K562 (cell line): ENCODE measurements around the gene UHRF1. TPM values are rescaled to one million over a fixed set of nuclear protein-coding genes. Genes with fewer than 3 reads are reported as not detected.
A peak's percentile ranks its signal among the peaks of the same experiment; 100 is the strongest.

Source experiments
- ATAC-seq: fragments of 200-7000 bp; cut with Tn5 transposase; 3 replicates; pipeline ENCODE4 v1.9.1; 2020; ENCODE audit warnings: moderate library complexity
- BruUV-seq: library from RNA; stranded (reverse); fragments of 400-500 nt; replicated peaks from 2 replicates; lab custom pipeline; 2021; lab: Mats Ljungman, UMichigan
- CTCF ChIA-PET: fragments of 300-600 bp; formaldehyde crosslinking; extraction: SDS; loops from one replicate; lab custom pipeline; 2021; ENCODE audit warnings: low intra/inter-chr PET ratio; lab: Yijun Ruan, JAX
- POLR2A ChIA-PET: fragments of 300-600, 350-650 bp; sonication (Branson Sonifier 250); formaldehyde crosslinking; extraction: SDS; loops from one replicate; lab custom pipeline; 2021; ENCODE audit warnings: antibody characterized with exemption, inconsistent platforms; lab: Yijun Ruan, JAX
- DNase-seq, 4 experiments: peaks; one replicate each; pipeline versions ENCODE4 v3.0.0 to v3.0.0-alpha.2; 2011 to 2018; ENCODE audit warnings: low spot score in 3 of 4, mixed read lengths in 3 of 4; ENCODE audit errors: extremely low read depth in 1 of 4
- FAIRE-seq: peaks from 2 replicates; lab custom pipeline; 2011; peaks lifted over from hg19 to GRCh38; lab: Jason Lieb, UNC
- H2AFZ ChIP-seq: 2 replicates; pipeline ENCODE4 v1.6.0; 2011; ENCODE audit warnings: low read depth, low read length, control low read depth, inconsistent platforms
- H3K27ac ChIP-seq: fragments of 200-600 bp; 3 replicates; pipeline ENCODE4 v1.8.0; 2011; ENCODE audit warnings: low read depth, mild to moderate bottlenecking, control low read depth, inconsistent platforms, low read length, moderate library complexity, mixed read lengths; ENCODE audit errors: extremely low read depth
- H3K27me3 ChIP-seq, 2 experiments: fragments of 300-600 bp in 1 of 2; 2 replicates in 1 of 2; 3 replicates in 1 of 2; pipeline versions ENCODE4 v1.6.0 to v1.8.0; 2011; ENCODE audit warnings: inconsistent platforms in 2 of 2, low read length in 2 of 2, mild to moderate bottlenecking in 1 of 2, mixed read lengths in 1 of 2, moderate library complexity in 1 of 2; ENCODE audit not compliant: control insufficient read depth in 2 of 2, insufficient read depth in 2 of 2
- H3K36me3 ChIP-seq: fragments of 300-600 bp; 3 replicates; pipeline ENCODE4 v1.8.0; 2011; ENCODE audit warnings: mild to moderate bottlenecking, low read length, inconsistent platforms; ENCODE audit not compliant: control insufficient read depth, insufficient read depth
- H3K4me1 ChIP-seq, 2 experiments: fragments of 200-600 bp in 1 of 2; replicated peaks in 1 of 2; 2 replicates in 1 of 2; 3 replicates in 1 of 2; pipeline versions ENCODE4 v1.5.1 to v1.8.0; 2011; ENCODE audit warnings: inconsistent platforms in 2 of 2, low read length in 2 of 2, mild to moderate bottlenecking in 1 of 2, mixed read lengths in 1 of 2, moderate library complexity in 1 of 2; ENCODE audit not compliant: control insufficient read depth in 2 of 2, insufficient read depth in 2 of 2
- H3K4me2 ChIP-seq: 2 replicates; pipeline ENCODE4 v1.6.1; 2011; ENCODE audit warnings: low read length, control low read depth, inconsistent platforms, mixed read lengths; ENCODE audit not compliant: insufficient read depth
- H3K4me3 ChIP-seq: fragments of 200-600 bp; sonication (generic), shearing (Covaris generic); 2 replicates; pipeline ENCODE4 v1.5.1; 2016; ENCODE audit warnings: control low read depth, inconsistent platforms
- H3K79me2 ChIP-seq: fragments of 200-600 bp; 3 replicates; pipeline ENCODE4 v1.8.0; 2011; ENCODE audit warnings: low read length, inconsistent platforms; ENCODE audit not compliant: control insufficient read depth, insufficient read depth
- H3K9ac ChIP-seq, 2 experiments: 2 replicates each; pipeline versions ENCODE4 v1.6.0 to v1.6.1; 2011; ENCODE audit warnings: low read depth in 2 of 2, low read length in 2 of 2, control low read depth in 1 of 2, inconsistent platforms in 1 of 2, mild to moderate bottlenecking in 1 of 2, mixed read lengths in 1 of 2; ENCODE audit not compliant: insufficient read depth in 1 of 2
- H3K9me1 ChIP-seq: one replicate; pipeline ENCODE4 v1.6.0; 2011; ENCODE audit warnings: inconsistent platforms, mild to moderate bottlenecking, low read length, moderate library complexity; ENCODE audit not compliant: control insufficient read depth, insufficient read depth
- H3K9me3 ChIP-seq: replicated peaks from 2 replicates; pipeline ENCODE4 v1.5.1; 2011; ENCODE audit warnings: low read depth, low read length, inconsistent platforms; ENCODE audit not compliant: control insufficient read depth, insufficient read depth
- H4K20me1 ChIP-seq: replicated peaks from 2 replicates; pipeline ENCODE4 v1.6.1; 2011; ENCODE audit warnings: low read length, inconsistent platforms, mixed read lengths; ENCODE audit not compliant: control insufficient read depth, insufficient read depth
- CBX3 ChIP-seq, 2 experiments: IDR thresholded peaks; 1 replicate in 1 of 2; 2 replicates in 1 of 2; pipeline ENCODE4 v1.6.1; 2012; ENCODE audit warnings: inconsistent platforms in 2 of 2, low read length in 2 of 2, borderline replicate concordance in 1 of 2, control low read depth in 1 of 2
- HLTF ChIP-seq: fragments of 450-650 bp; IDR thresholded peaks from 2 replicates; pipeline ENCODE4 v1.6.1; 2016
- KLF10 ChIP-seq: fragments of 250-450 bp; sonication (Bioruptor Pico); IDR thresholded peaks from 2 replicates; pipeline ENCODE4 v1.6.1; 2021; ENCODE audit warnings: matching md5 sums
- MCM3 ChIP-seq: fragments of 450-650 bp; IDR thresholded peaks from 2 replicates; pipeline ENCODE4 v1.6.1; 2016
- MLX ChIP-seq, 2 experiments: fragments of 450-650 bp in 1 of 2; sonication (generic) in 1 of 2; formaldehyde crosslinking; conservative IDR thresholded peaks; 2 replicates each; pipeline versions ENCODE4 v1.4.0 to v1.8.1; 2020 to 2022; ENCODE audit warnings: mild to moderate bottlenecking in 1 of 2, missing genetic modification reagents in 1 of 2
- NFE2 ChIP-seq: IDR thresholded peaks from 2 replicates; pipeline ENCODE4 v1.6.1; 2014; ENCODE audit warnings: antibody characterized with exemption, low read depth
- NKRF ChIP-seq: fragments of 450-650 bp; IDR thresholded peaks from 2 replicates; pipeline ENCODE4 v1.6.1; 2016; ENCODE audit warnings: borderline replicate concordance
- PHTF2 ChIP-seq: fragments of 250-450 bp; sonication (Bioruptor Pico); IDR thresholded peaks from 2 replicates; pipeline ENCODE4 v1.5.0; 2021; ENCODE audit warnings: mild to moderate bottlenecking
- PRDM10 ChIP-seq: fragments of 450-650 bp; IDR thresholded peaks from 2 replicates; pipeline ENCODE4 v1.6.1; 2018; ENCODE audit not compliant: partially characterized antibody
- PTBP1 ChIP-seq: fragments of 200-400 bp; formaldehyde crosslinking; IDR thresholded peaks from 2 replicates; pipeline ENCODE4 v1.6.1; 2017; ENCODE audit warnings: low read depth, low read length
- ZNF143 ChIP-seq: sonication (generic); formaldehyde crosslinking; IDR thresholded peaks from 2 replicates; pipeline ENCODE4 v1.9.0; 2022; ENCODE audit warnings: mild to moderate bottlenecking, missing genetic modification reagents
- ZNF311 ChIP-seq: fragments of 250-450 bp; sonication (Bioruptor Pico); IDR thresholded peaks from 2 replicates; pipeline ENCODE4 v1.4.0; 2020; ENCODE audit warnings: mild to moderate bottlenecking, moderate library complexity
- ZNF561 ChIP-seq: fragments of 450-650 bp; formaldehyde crosslinking; conservative IDR thresholded peaks from 2 replicates; pipeline ENCODE4 v1.4.0; 2020; ENCODE audit warnings: mild to moderate bottlenecking, moderate library complexity
- ZNF699 ChIP-seq: fragments of 250-450 bp; sonication (Bioruptor Pico); IDR thresholded peaks from 2 replicates; pipeline ENCODE4 v1.8.0; 2021; ENCODE audit warnings: mild to moderate bottlenecking, moderate library complexity; ENCODE audit not compliant: insufficient replicate concordance
- ZZZ3 ChIP-seq: fragments of 450-650 bp; IDR thresholded peaks from 2 replicates; pipeline ENCODE4 v1.6.1; 2016; ENCODE audit warnings: antibody characterized with exemption, mild to moderate bottlenecking, moderate library complexity
- WGBS: fragments of 100-300 bp; shearing (Covaris generic); methylation state at CpG from one replicate; pipeline ENCODE4 v1.1.6; 2016; ENCODE audit warnings: low coverage, mixed read lengths; ENCODE audit not compliant: insufficient coverage; ENCODE audit errors: missing lambda C conversion rate; 5-methylcytosine and 5-hydroxymethylcytosine counted together
- in situ Hi-C: fragments of 300-500 bp; cut with MboI; formaldehyde crosslinking; loops from 4 replicates; pipeline ENCODE4 v1.15.0; 2018; ENCODE audit warnings: inconsistent platforms, mixed read lengths
- intact Hi-C: fragments of 100-400 bp; cut with micrococcal nuclease; formaldehyde crosslinking; loops from 2 replicates; pipeline ENCODE4 v1.14.2; 2022
- polyA plus RNA-seq, 8 experiments: library from polyadenylated mRNA; depleted of rRNA in 4 of 8; stranded (reverse) in 5 of 8; unstranded in 3 of 8; fragments of >200 nt; fragmentation: Nextera tagmentation in 2 of 8; fragmentation: Illumina TruSeq in 1 of 8; extraction: Ambion mirVana in 2 of 8; extraction: Trizol in 1 of 8; gene quantifications; 2 replicates each; pipeline versions ENCODE4 v1.2.1 to v1.2.3, GENCODE V29; 2011 to 2014; ENCODE audit warnings: inconsistent platforms in 1 of 8, missing spikeins in 1 of 8
- total RNA-seq, 7 experiments: library from RNA; depleted of rRNA in 6 of 7; stranded (reverse); fragments of >200 nt in 6 of 7; fragmentation: Illumina TruSeq in 2 of 7; extraction: Trizol in 2 of 7; gene quantifications; 2 replicates each; pipeline versions ENCODE4 v1.2.1 to v1.2.3, GENCODE V29; 2011 to 2021; ENCODE audit warnings: low replicate concordance in 1 of 7

The UHRF1 gene
- total and polyA plus RNA-seq, 9 of the 15 experiments (the other 6 are each of a cell fraction or from before 2014, with no cell fraction given): 6.0 to 101 (median 30.9) TPM

- BruUV-seq: no TSS peak
- H3K4me2 ChIP-seq: no peak overlapping the region
- H2AFZ ChIP-seq: no peak overlapping the region
- in situ Hi-C loops (no loop called here), intact Hi-C loops (no loop called here)
- FAIRE-seq (no peak), DNase-seq (no peak), ATAC-seq (no peak)
- no peak overlapping the region for H3K4me3 ChIP-seq
- no peaks in the 10 kb centered on the region for H3K27me3 ChIP-seq
- CTCF ChIA-PET: no interaction called here
- H3K27ac ChIP-seq: no peak overlapping the region
- peaks cover 6 to 53% of the 10 kb centered on the region in 2 experiments; a peak in 4 of 5 replicates for H3K4me1 ChIP-seq
- POLR2A ChIA-PET: interaction anchor here (0.7 to 0.8 kb wide), 3 partner anchors 9 to 14 kb away, joined by 3 read pairs; partner anchors contain the start of gene KDM4B
- peaks cover 19% of the 10 kb centered on the region; the same call in 2 of the 3 replicates for H3K36me3 ChIP-seq
- peaks cover 76% of the 10 kb centered on the region for H3K79me2 ChIP-seq
- WGBS: 90% methylated on average over 6 of the region's 8 CpGs
- H3K9me3 ChIP-seq: no peaks in the 10 kb centered on the region
- H4K20me1 ChIP-seq: peaks cover 68% of the 10 kb centered on the region
- peak overlapping the region in 1 of 2 experiments; percentile 71; a peak in 1 of 4 replicates for H3K9ac ChIP-seq
- peaks cover 10% of the 10 kb centered on the region for H3K9me1 ChIP-seq
- TF ChIP-seq KLF10 (CRISPR knock-in tag) (no peak), CBX3 (IDR thresholded peaks at IDR 0.05; ENCODE audit: borderline replicate concordance in 1 of 2, low read length in 2 of 2) (no peak), NFE2 (no peak), ZNF311 (CRISPR knock-in tag) (no peak), ZNF699 (CRISPR knock-in tag) (no peak), MCM3 (no peak), PHTF2 (no peak), ZNF143 (CRISPR knock-in tag) (no peak), PRDM10 (no peak), ZNF561 (CRISPR knock-in tag) (no peak), NKRF (no peak), PTBP1 (no peak), HLTF (no peak), MLX (CRISPR knock-in tag; conservative IDR thresholded peaks at IDR 0.05) (no peak), ZZZ3 (no peak)
These were observed 70.0 kb downstream of the UHRF1 start for GRCh38 chr19:4979211-4979807.
